HFFc6 (cell line): Measurements from ENCODE around the gene USF1. TPM values are rescaled to one million over a fixed set of nuclear protein-coding genes. Genes with fewer than 3 reads are reported as not detected.

ENCODE experiments used
- DNase-seq: peaks from one replicate; pipeline ENCODE4 v3.0.0-alpha.2; 2018
- H3K27ac Mint-ChIP-seq: 2 replicates; pipeline ENCODE4 v1.8.0; 2020; ENCODE audit warnings: mild to moderate bottlenecking, mixed read lengths
- H3K27me3 Mint-ChIP-seq: 2 replicates; pipeline ENCODE4 v1.8.0; 2021; ENCODE audit warnings: mild to moderate bottlenecking, moderate library complexity, mixed read lengths; ENCODE audit not compliant: insufficient read depth
- H3K36me3 Mint-ChIP-seq: 2 replicates; pipeline ENCODE4 v1.8.0; 2021; ENCODE audit warnings: low read depth, mixed read lengths
- H3K4me1 Mint-ChIP-seq: 2 replicates; pipeline ENCODE4 v1.8.0; 2020; ENCODE audit warnings: low read depth, mixed read lengths
- H3K4me3 Mint-ChIP-seq: 2 replicates; pipeline ENCODE4 v1.8.0; 2020; ENCODE audit warnings: mild to moderate bottlenecking, moderate library complexity, mixed read lengths
- H3K9me3 Mint-ChIP-seq: 2 replicates; pipeline ENCODE4 v1.8.0; 2020; ENCODE audit warnings: mild to moderate bottlenecking, mixed read lengths
- CTCF ChIP-seq: fragments of 200-600 bp; sonication (generic); IDR thresholded peaks from 2 replicates; pipeline ENCODE4 v1.5.0; 2021; ENCODE audit warnings: antibody characterized with exemption, mild to moderate bottlenecking
- total RNA-seq, 6 experiments: library from RNA; stranded (reverse); fragmentation: NEBNext Ultra II Directional; extraction: Animal tissue kit (Norgen Biotek cat#: 25700); gene quantifications; 2 replicates in 1 of 6; 3 replicates in 5 of 6; pipeline ENCODE4 v1.2.3, GENCODE V29; 2021

USF1 gene
- total RNA-seq, 6 experiments from 2014 or later: 31.2 to 38.0 (median 33.4) TPM

GRCh38 chr1:161076410-161076809 is 30.6 kb upstream of the USF1 start:
- no peak for TF ChIP-seq CTCF
- no peak overlapping the region for H3K4me3 Mint-ChIP-seq
- H3K36me3 Mint-ChIP-seq: no peaks in the 10 kb centered on the region
- peaks cover 16% of the 10 kb centered on the region for H3K4me1 Mint-ChIP-seq
- no peaks in the 10 kb centered on the region; the same call in 1 of the 2 replicates for H3K27me3 Mint-ChIP-seq
- H3K9me3 Mint-ChIP-seq: no peaks in the 10 kb centered on the region
- H3K27ac Mint-ChIP-seq: no peak overlapping the region
- no peak for DNase-seq

- Mint-ChIP-seq H3K36me3 (no peaks in the 10 kb centered on the region), H3K9me3 (no peaks in the 10 kb centered on the region), H3K27ac (no peak overlapping the region), H3K4me1 (peaks cover under 1% of the 10 kb centered on the region), H3K27me3 (peaks cover 2% of the 10 kb centered on the region), H3K4me3 (no peak overlapping the region)
- no peak for TF ChIP-seq CTCF
- no peak for DNase-seq
Observed at GRCh38 chr1:161074676-161075368, 29.0 kb upstream of the USF1 start.

DNA sequence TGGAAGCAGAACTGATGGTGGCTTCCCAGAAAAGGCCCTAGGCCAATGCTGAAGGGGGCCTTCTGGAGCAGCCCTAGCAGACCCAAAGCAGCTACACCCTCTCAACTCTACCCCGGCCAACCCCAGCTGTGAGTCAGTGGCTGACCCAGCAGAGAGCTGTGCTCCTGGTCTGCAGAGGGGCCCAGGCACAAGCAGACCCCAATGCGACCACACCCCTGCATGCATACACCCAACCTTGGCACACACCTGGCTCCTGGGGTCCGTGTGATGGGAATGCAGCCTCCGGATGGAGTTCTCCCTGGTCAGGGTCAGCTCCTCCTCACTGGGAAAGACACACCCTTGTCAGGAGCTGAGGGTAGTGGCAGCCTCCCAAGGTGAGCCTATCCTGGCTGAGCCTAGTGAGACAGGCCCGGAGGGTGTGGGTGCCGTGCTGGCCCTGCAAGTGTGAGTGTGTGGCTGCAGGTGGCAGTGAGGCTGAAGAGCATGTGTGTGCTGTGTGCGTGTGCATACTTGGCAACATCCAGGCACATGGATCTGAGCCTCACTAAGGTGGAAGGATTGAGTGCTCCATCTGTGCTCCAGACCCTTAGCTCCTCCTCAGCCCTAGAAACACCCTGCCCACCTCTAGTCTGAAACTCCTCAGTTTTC is 27.8 kb upstream of the USF1 start:
- DNase-seq: no peak
- H3K27me3 Mint-ChIP-seq: peaks cover 2% of the 10 kb centered on the region
- H3K4me1 Mint-ChIP-seq: no peaks in the 10 kb centered on the region
- H3K27ac Mint-ChIP-seq: no peak overlapping the region
- no peaks in the 10 kb centered on the region for H3K36me3 Mint-ChIP-seq
- H3K9me3 Mint-ChIP-seq: no peaks in the 10 kb centered on the region
- no peak for TF ChIP-seq CTCF
- no peak overlapping the region for H3K4me3 Mint-ChIP-seq

- H3K9me3 Mint-ChIP-seq: no peaks in the 10 kb centered on the region
- H3K4me1 Mint-ChIP-seq: peaks cover 5% of the 10 kb centered on the region; the same call in 1 of the 2 replicates
- no peak for DNase-seq
- H3K27ac Mint-ChIP-seq: no peak overlapping the region
- peaks cover 2% of the 10 kb centered on the region for H3K27me3 Mint-ChIP-seq
- H3K4me3 Mint-ChIP-seq: no peak overlapping the region
- TF ChIP-seq CTCF: no peak
- H3K36me3 Mint-ChIP-seq: no peaks in the 10 kb centered on the region
Observed at GRCh38 chr1:161072751-161073449, 27.1 kb upstream of the USF1 start.

- Mint-ChIP-seq H3K27me3 (peaks cover 3% of the 10 kb centered on the region), H3K27ac (no peak overlapping the region), H3K4me3 (no peak overlapping the region), H3K9me3 (no peaks in the 10 kb centered on the region), H3K4me1 (peaks cover 5% of the 10 kb centered on the region; the same call in 1 of the 2 replicates), H3K36me3 (no peaks in the 10 kb centered on the region)
- peak; percentile 79 for TF ChIP-seq CTCF
- DNase-seq: peak; percentile 28
Observed at GRCh38 chr1:161071886-161072371, 26.2 kb upstream of the USF1 start.
